GM21737 (cell line): ENCODE data around the gene SYNE1.

ENCODE experiments used
- ATAC-seq: cut with Tn5 transposase; IDR thresholded peaks from one replicate; pipeline ENCODE4 v1.9.1; 2021; ENCODE audit warnings: mild to moderate bottlenecking, moderate library complexity; ENCODE audit not compliant: unreplicated experiment

SYNE1 gene

GRCh38 chr6:152206072-152206818, 430.9 kb downstream of the SYNE1 start:
- ATAC-seq = no peak

- no peak for ATAC-seq
These were observed 432.6 kb downstream of the SYNE1 start for GRCh38 chr6:152204591-152204990.

GRCh38 chr6:152201120-152201519, 436.0 kb downstream of the SYNE1 start:
- ATAC-seq = no peak

- no peak for ATAC-seq
These were observed 441.3 kb downstream of the SYNE1 start for GRCh38 chr6:152195896-152196295.

- no peak for ATAC-seq
These were observed 447.4 kb downstream of the SYNE1 start for GRCh38 chr6:152189736-152190135.

- no peak for ATAC-seq
These were observed 449.2 kb downstream of the SYNE1 start for GRCh38 chr6:152188011-152188410.

- ATAC-seq = no peak
These were observed 450.3 kb downstream of the SYNE1 start for GRCh38 chr6:152186840-152187239.

GRCh38 chr6:152184917-152185574, 452.1 kb downstream of the SYNE1 start:
- ATAC-seq = peak; percentile 84

- peak; percentile 36 for ATAC-seq
These were observed 452.6 kb downstream of the SYNE1 start for GRCh38 chr6:152184573-152184916.

GRCh38 chr6:152180601-152181000, 456.6 kb downstream of the SYNE1 start:
- ATAC-seq = no peak

- no peak for ATAC-seq
These were observed 460.9 kb downstream of the SYNE1 start for GRCh38 chr6:152176268-152176667.

GRCh38 chr6:152173957-152174356, 463.2 kb downstream of the SYNE1 start:
- ATAC-seq = no peak

- no peak for ATAC-seq
These were observed 463.8 kb downstream of the SYNE1 start for GRCh38 chr6:152173321-152173720.

- ATAC-seq = peak; percentile 97
These were observed 466.2 kb downstream of the SYNE1 start for GRCh38 chr6:152170702-152171667.

- no peak for ATAC-seq
These were observed 466.9 kb downstream of the SYNE1 start for GRCh38 chr6:152170313-152170701.

GRCh38 chr6:152167641-152168603, 469.2 kb downstream of the SYNE1 start:
- no peak for ATAC-seq

- ATAC-seq = no peak
These were observed 470.3 kb downstream of the SYNE1 start for GRCh38 chr6:152166897-152167296.

- no peak for ATAC-seq
These were observed 470.7 kb downstream of the SYNE1 start for GRCh38 chr6:152166497-152166896.

- no peak for ATAC-seq
These were observed 472.2 kb downstream of the SYNE1 start for GRCh38 chr6:152164957-152165356.

- no peak for ATAC-seq
These were observed 475.7 kb downstream of the SYNE1 start for GRCh38 chr6:152161501-152161900.
